Measurements from ENCODE around the gene AMOTL1. TPM values are rescaled to one million over a fixed set of nuclear protein-coding genes. Genes with fewer than 3 reads are reported as not detected.

Gene AMOTL1
- total RNA-seq, 1 donor from 2014 or later: 22.6 TPM

- H3K9ac ChIP-seq: no peak overlapping the region
- H2AFZ ChIP-seq (replicated peaks): no peak overlapping the region
- H3K4me2 ChIP-seq: no peak overlapping the region
- H3K27me3 Mint-ChIP-seq (ENCODE audit: insufficient read depth, low read depth): no peaks in the 10 kb centered on the region
- no peaks in the 10 kb centered on the region for H3K9me3 ChIP-seq (ENCODE audit: low read depth)
- no peaks in the 10 kb centered on the region for H3F3A ChIP-seq (ENCODE audit: low read depth)
- peaks cover 18% of the 10 kb centered on the region for H3K36me3 Mint-ChIP-seq
- no peaks in the 10 kb centered on the region for H3K27me3 ChIP-seq
- TF ChIP-seq EZH2phosphoT487 (IDR thresholded peaks at IDR 0.05): no peak
- TF ChIP-seq EZH2 (IDR thresholded peaks at IDR 0.05): no peak
- TF ChIP-seq CTCF (IDR thresholded peaks at IDR 0.05): no peak
- H3K27ac Mint-ChIP-seq: no peak overlapping the region
- peaks cover 93% of the 10 kb centered on the region for H3K79me2 ChIP-seq (ENCODE audit: low read depth)
- no peak overlapping the region for H3K4me3 Mint-ChIP-seq
- no peak overlapping the region for H3K4me3 ChIP-seq
- no peak for DNase-seq (ENCODE audit: low spot score)
- peaks cover 3% of the 10 kb centered on the region for H3K9me3 Mint-ChIP-seq
- H3K4me1 ChIP-seq: no peaks in the 10 kb centered on the region
- H3K36me3 ChIP-seq: no peaks in the 10 kb centered on the region
- H4K20me1 ChIP-seq (ENCODE audit: low read depth): peaks cover 72% of the 10 kb centered on the region
- H3K27ac ChIP-seq: no peak overlapping the region
- peaks cover 20% of the 10 kb centered on the region for H3K4me1 Mint-ChIP-seq
Observed at GRCh38 chr11:94788396-94788795, 20.2 kb downstream of the AMOTL1 start.

- H3K36me3 Mint-ChIP-seq: peaks cover 25% of the 10 kb centered on the region
Observed at GRCh38 chr11:94790197-94790596, 22.0 kb downstream of the AMOTL1 start.

GRCh38 chr11:94790661-94791180 is 22.6 kb downstream of the AMOTL1 start:
- Histone ChIP-seq H3K9me3 (ENCODE audit: low read depth) (no peaks in the 10 kb centered on the region), H3K27ac (no peak overlapping the region), H3K27me3 (no peaks in the 10 kb centered on the region), H2AFZ (replicated peaks) (no peak overlapping the region), H3K4me1 (no peaks in the 10 kb centered on the region), H3K4me3 (no peak overlapping the region), H3K9ac (no peak overlapping the region), H3K4me2 (no peak overlapping the region), H4K20me1 (ENCODE audit: low read depth) (peaks cover 63% of the 10 kb centered on the region), H3K79me2 (ENCODE audit: low read depth) (peaks cover 91% of the 10 kb centered on the region), H3F3A (ENCODE audit: low read depth) (no peaks in the 10 kb centered on the region), H3K36me3 (no peaks in the 10 kb centered on the region)
- H3K9me3 Mint-ChIP-seq: peaks cover 3% of the 10 kb centered on the region
- H3K36me3 Mint-ChIP-seq: peaks cover 28% of the 10 kb centered on the region
- no peak overlapping the region for H3K4me3 Mint-ChIP-seq
- H3K27ac Mint-ChIP-seq: no peak overlapping the region
- no peak for DNase-seq (ENCODE audit: low spot score)
- no peaks in the 10 kb centered on the region for H3K27me3 Mint-ChIP-seq (ENCODE audit: insufficient read depth, low read depth)
- peaks cover 10% of the 10 kb centered on the region for H3K4me1 Mint-ChIP-seq
- no peak for TF ChIP-seq CTCF (IDR thresholded peaks at IDR 0.05)
- no peak for TF ChIP-seq EZH2phosphoT487 (IDR thresholded peaks at IDR 0.05)
- TF ChIP-seq EZH2 (IDR thresholded peaks at IDR 0.05): no peak

More at GRCh38 chr11:94790197-94790596, 22.0 kb downstream of the AMOTL1 start:
- Mint-ChIP-seq H3K9me3 (peaks cover 3% of the 10 kb centered on the region), H3K27me3 (ENCODE audit: insufficient read depth, low read depth) (no peaks in the 10 kb centered on the region), H3K4me3 (no peak overlapping the region), H3K27ac (no peak overlapping the region), H3K4me1 (peaks cover 15% of the 10 kb centered on the region)
- DNase-seq (ENCODE audit: low spot score): no peak
- peaks cover 92% of the 10 kb centered on the region for H3K79me2 ChIP-seq (ENCODE audit: low read depth)
- H2AFZ ChIP-seq (replicated peaks): no peak overlapping the region
- TF ChIP-seq EZH2 (IDR thresholded peaks at IDR 0.05): no peak
- no peak for TF ChIP-seq CTCF (IDR thresholded peaks at IDR 0.05)
- TF ChIP-seq EZH2phosphoT487 (IDR thresholded peaks at IDR 0.05): no peak
- H3K27ac ChIP-seq: no peak overlapping the region
- no peaks in the 10 kb centered on the region for H3K4me1 ChIP-seq
- H3K36me3 ChIP-seq: no peaks in the 10 kb centered on the region
- H3K4me2 ChIP-seq: no peak overlapping the region
- no peak overlapping the region for H3K4me3 ChIP-seq
- no peaks in the 10 kb centered on the region for H3K9me3 ChIP-seq (ENCODE audit: low read depth)
- H3K9ac ChIP-seq: no peak overlapping the region
- peaks cover 68% of the 10 kb centered on the region for H4K20me1 ChIP-seq (ENCODE audit: low read depth)
- no peaks in the 10 kb centered on the region for H3F3A ChIP-seq (ENCODE audit: low read depth)
- no peaks in the 10 kb centered on the region for H3K27me3 ChIP-seq
